HepG2 (cell line): Measurements from ENCODE around the gene TEAD1. TPM values are rescaled to one million over a fixed set of nuclear protein-coding genes. Genes with fewer than 3 reads are reported as not detected.

ENCODE experiments used
- ATAC-seq: fragments of 200-7000 bp; cut with Tn5 transposase; 3 replicates; pipeline ENCODE4 v1.9.1; 2020; ENCODE audit warnings: mild to moderate bottlenecking, moderate library complexity
- BruUV-seq: library from RNA; stranded (reverse); fragments of 400-500 nt; replicated peaks from 2 replicates; lab custom pipeline; 2021; lab: Mats Ljungman, UMichigan
- CTCF ChIA-PET: fragments of 300-600 bp; formaldehyde crosslinking; extraction: SDS; loops from one replicate; lab custom pipeline; 2021; ENCODE audit warnings: low total read pairs, inconsistent platforms, low intra/inter-chr PET ratio; lab: Yijun Ruan, JAX
- POLR2A ChIA-PET: fragments of 350-600 bp; sonication (Branson Sonifier 250); formaldehyde crosslinking; loops from one replicate; lab custom pipeline; 2020; ENCODE audit warnings: antibody characterized with exemption, inconsistent platforms; lab: Yijun Ruan, JAX
- DNase-seq: peaks from one replicate; pipeline ENCODE4 v3.0.0-alpha.2; 2015; ENCODE audit warnings: low spot score
- FAIRE-seq: peaks from 3 replicates; lab custom pipeline; 2011; peaks lifted over from hg19 to GRCh38; lab: Jason Lieb, UNC
- H2AFZ ChIP-seq: one replicate; pipeline ENCODE4 v1.6.1; 2011; ENCODE audit warnings: low read length, inconsistent platforms
- H3K27ac ChIP-seq: fragments of 300-600 bp; 3 replicates; pipeline ENCODE4 v1.8.0; 2011; ENCODE audit warnings: mixed run types, mild to moderate bottlenecking, mixed read lengths, low read length, inconsistent platforms; ENCODE audit not compliant: insufficient read depth; ENCODE audit errors: extremely low read length
- H3K27me3 ChIP-seq, 2 experiments: fragments of 200-600 bp in 1 of 2; 2 replicates in 1 of 2; 3 replicates in 1 of 2; pipeline versions ENCODE4 v1.6.0 to v1.8.0; 2011; ENCODE audit warnings: low read length in 2 of 2, mild to moderate bottlenecking in 2 of 2, moderate library complexity in 2 of 2, inconsistent platforms in 1 of 2; ENCODE audit not compliant: insufficient read depth in 2 of 2, control insufficient read depth in 1 of 2
- H3K36me3 ChIP-seq, 2 experiments: fragments of 200-600 bp in 1 of 2; replicated peaks in 1 of 2; 2 replicates in 1 of 2; 3 replicates in 1 of 2; pipeline versions ENCODE4 v1.5.1 to v1.8.0; 2011; ENCODE audit warnings: low read length in 2 of 2, inconsistent platforms in 1 of 2; ENCODE audit not compliant: insufficient read depth in 2 of 2, control insufficient read depth in 1 of 2
- H3K4me1 ChIP-seq: 2 replicates; pipeline ENCODE4 v1.5.1; 2012; ENCODE audit warnings: low read length, inconsistent platforms; ENCODE audit not compliant: insufficient read depth
- H3K4me2 ChIP-seq: 2 replicates; pipeline ENCODE4 v1.6.0; 2011; ENCODE audit warnings: low read depth, low read length, inconsistent platforms
- H3K4me3 ChIP-seq, 3 experiments: fragments of 200-600 bp in 1 of 3; sonication (generic), shearing (Covaris generic) in 1 of 3; replicated peaks in 1 of 3; 2 replicates each; pipeline ENCODE4 v1.5.1; 2011 to 2016; ENCODE audit warnings: low read length in 3 of 3, inconsistent platforms in 2 of 3, low read depth in 2 of 3, mild to moderate bottlenecking in 2 of 3, control low read depth in 1 of 3, mixed read lengths in 1 of 3; ENCODE audit not compliant: insufficient read depth in 1 of 3
- H3K79me2 ChIP-seq: one replicate; pipeline ENCODE4 v1.6.1; 2011; ENCODE audit warnings: low read length, inconsistent platforms; ENCODE audit not compliant: insufficient read depth
- H3K9ac ChIP-seq: 2 replicates; pipeline ENCODE4 v1.6.0; 2011; ENCODE audit warnings: mild to moderate bottlenecking, low read depth, low read length, inconsistent platforms; ENCODE audit not compliant: insufficient read depth
- H3K9me3 ChIP-seq: 2 replicates; pipeline ENCODE4 v1.5.1; 2012; ENCODE audit warnings: mild to moderate bottlenecking, low read length
- H4K20me1 ChIP-seq: 2 replicates; pipeline ENCODE4 v1.6.0; 2011; ENCODE audit warnings: inconsistent platforms, mild to moderate bottlenecking, low read length, moderate library complexity; ENCODE audit not compliant: insufficient read depth
- ATF3 ChIP-seq: sonication (generic); formaldehyde crosslinking; IDR thresholded peaks from 2 replicates; pipeline ENCODE4 v1.4.0; 2020; ENCODE audit warnings: missing genetic modification reagents
- CCDC6 ChIP-seq: sonication (generic); formaldehyde crosslinking; IDR thresholded peaks from 2 replicates; pipeline ENCODE4 v1.8.1; 2022; ENCODE audit warnings: mild to moderate bottlenecking, missing genetic modification reagents, moderate library complexity
- CENPT ChIP-seq: sonication (generic); formaldehyde crosslinking; IDR thresholded peaks from 2 replicates; pipeline ENCODE4 v1.8.0; 2022; ENCODE audit warnings: low read depth, mild to moderate bottlenecking, moderate library complexity, missing genetic modification reagents
- MXD1 ChIP-seq: sonication (generic); formaldehyde crosslinking; IDR thresholded peaks from 2 replicates; pipeline ENCODE4 v1.4.0; 2020; ENCODE audit warnings: mild to moderate bottlenecking, missing genetic modification reagents
- RNF2 ChIP-seq: fragments of 450-650 bp; conservative IDR thresholded peaks from 2 replicates; pipeline ENCODE4 v1.6.1; 2016; ENCODE audit warnings: low read depth
- SRF ChIP-seq: IDR thresholded peaks from 2 replicates; pipeline ENCODE4 v1.6.1; 2011; ENCODE audit warnings: mild to moderate bottlenecking, low read depth, low read length, moderate library complexity
- THAP7 ChIP-seq: sonication (generic); formaldehyde crosslinking; IDR thresholded peaks from 2 replicates; pipeline ENCODE4 v1.8.1; 2023; ENCODE audit warnings: mild to moderate bottlenecking, missing genetic modification reagents
- TRAFD1 ChIP-seq: sonication (generic); formaldehyde crosslinking; IDR thresholded peaks from 2 replicates; pipeline ENCODE4 v1.5.1; 2020; ENCODE audit warnings: missing genetic modification reagents, mild to moderate bottlenecking, borderline replicate concordance
- ZFP62 ChIP-seq: sonication (generic); formaldehyde crosslinking; IDR thresholded peaks from 2 replicates; pipeline ENCODE4 v1.4.0; 2020; ENCODE audit warnings: missing genetic modification reagents
- ZNF17 ChIP-seq: sonication (generic); formaldehyde crosslinking; IDR thresholded peaks from 2 replicates; pipeline ENCODE4 v1.5.0; 2020; ENCODE audit warnings: mild to moderate bottlenecking, missing genetic modification reagents
- ZNF510 ChIP-seq: sonication (generic); formaldehyde crosslinking; IDR thresholded peaks from 2 replicates; pipeline ENCODE4 v1.4.0; 2020; ENCODE audit warnings: low read depth, mild to moderate bottlenecking, missing genetic modification reagents
- in situ Hi-C: cut with HindIII; loops from 2 replicates; pipeline ENCODE4 v1.10.0; 2017; ENCODE audit warnings: low pct_unique_long_range_greater_than_20kb; ENCODE audit not compliant: extremely low pct_ligation_motif_present
- intact Hi-C: fragments of 100-400 bp; cut with micrococcal nuclease; formaldehyde crosslinking; loops from one replicate; pipeline ENCODE4 v1.10.0; 2022; ENCODE audit not compliant: unreplicated experiment
- polyA plus RNA-seq, 8 experiments: library from polyadenylated mRNA; depleted of rRNA in 3 of 8; stranded (reverse) in 7 of 8; unstranded in 1 of 8; fragments of >200 nt; fragmentation: Illumina TruSeq in 4 of 8; extraction: Trizol in 4 of 8; gene quantifications; 2 replicates each; pipeline versions ENCODE4 v1.2.1 to v1.2.3, GENCODE V29; 2011 to 2016; ENCODE audit warnings: low read depth in 4 of 8, missing spikeins in 1 of 8, mixed read lengths in 1 of 8; ENCODE audit not compliant: insufficient read depth in 1 of 8
- total RNA-seq, 5 experiments: library from RNA; depleted of rRNA; stranded (reverse); fragments of >200 nt; fragmentation: Illumina TruSeq; extraction: Trizol; gene quantifications; 2 replicates each; pipeline ENCODE4 v1.2.3, GENCODE V29; 2016; ENCODE audit warnings: low read depth in 1 of 5

Gene TEAD1
- total and polyA plus RNA-seq, 2 of the 13 experiments (the other 11 are each of a cell fraction or from before 2014, with no cell fraction given): 20.1 to 30.5 TPM

GRCh38 chr11:12655842-12656241 is 18.4 kb upstream of the TEAD1 start:
- H3K79me2 ChIP-seq: no peaks in the 10 kb centered on the region
- no peak overlapping the region for H2AFZ ChIP-seq
- POLR2A ChIA-PET: no interaction called here

More at GRCh38 chr11:12655842-12656241, 18.4 kb upstream of the TEAD1 start:
- Histone ChIP-seq H3K36me3 (no peaks in the 10 kb centered on the region), H3K9ac (no peak overlapping the region), H3K9me3 (peaks cover 7% of the 10 kb centered on the region; the same call in 1 of the 2 replicates), H3K27me3 (no peaks in the 10 kb centered on the region), H3K4me3 (no peak overlapping the region), H3K4me2 (no peak overlapping the region), H4K20me1 (no peaks in the 10 kb centered on the region), H3K4me1 (no peaks in the 10 kb centered on the region), H3K27ac (no peak overlapping the region)
- in situ Hi-C loops (no loop called here), intact Hi-C loops (no loop called here)
- ATAC-seq (no peak), DNase-seq (no peak), FAIRE-seq (no peak)
- CTCF ChIA-PET: no interaction called here
- BruUV-seq: no TSS peak
- TF ChIP-seq THAP7 (no peak), TRAFD1 (CRISPR knock-in tag) (no peak), CENPT (CRISPR knock-in tag) (no peak), SRF (no peak), RNF2 (no peak), ZNF510 (CRISPR knock-in tag) (no peak), ZFP62 (no peak), ATF3 (no peak), ZNF17 (CRISPR knock-in tag) (no peak), MXD1 (CRISPR knock-in tag) (no peak), CCDC6 (CRISPR knock-in tag) (no peak)
